Nucleus accumbens (tissue), 56 donors: ENCODE data around the gene TMEM144.
"Not testable (repeated sequence)": the region's sequence is repeated elsewhere in the genome, so short reads cannot be mapped to it uniquely, and the experiment has no call there.

Experiments used
- DNase-seq, 56 donors: peaks; one replicate each; lab custom pipeline; 2025; lab: John Stamatoyannopoulos, UW

The TMEM144 gene

GRCh38 chr4:158189422-158189821, 20.9 kb upstream of the TMEM144 start:
- DNase-seq = no peak

GRCh38 chr4:158190718-158191117, 19.6 kb upstream of the TMEM144 start:
- peak in 1 of 56 donors; percentile 9 for DNase-seq

GRCh38 chr4:158192439-158193158, 17.7 kb upstream of the TMEM144 start:
- no peak for DNase-seq

- peak in 1 of 56 donors; percentile 50 for DNase-seq
These were observed 17.0 kb upstream of the TMEM144 start for GRCh38 chr4:158193171-158193749.

GRCh38 chr4:158195297-158195696, 15.0 kb upstream of the TMEM144 start:
- no peak for DNase-seq

- no peak for DNase-seq
These were observed 13.0 kb upstream of the TMEM144 start for GRCh38 chr4:158197194-158197776.

- no peak for DNase-seq
These were observed 10.1 kb upstream of the TMEM144 start for GRCh38 chr4:158200214-158200613.

GRCh38 chr4:158201322-158201721, 9.0 kb upstream of the TMEM144 start:
- DNase-seq = no peak

- no peak for DNase-seq
These were observed 8.4 kb upstream of the TMEM144 start for GRCh38 chr4:158201876-158202275.

GRCh38 chr4:158202481-158202880, 7.8 kb upstream of the TMEM144 start:
- no peak for DNase-seq

- DNase-seq = no peak
These were observed 6.8 kb upstream of the TMEM144 start for GRCh38 chr4:158203436-158203835.

GRCh38 chr4:158203929-158204328, 6.4 kb upstream of the TMEM144 start:
- DNase-seq = no peak

- DNase-seq = no peak
These were observed 1.2 kb upstream of the TMEM144 start for GRCh38 chr4:158208963-158209640.

GRCh38 chr4:158211222-158211621, 936 bp downstream of the TMEM144 start:
- no peak for DNase-seq

GRCh38 chr4:158213466-158213865, 3.2 kb downstream of the TMEM144 start:
- no peak for DNase-seq

- no peak for DNase-seq
These were observed 4.6 kb downstream of the TMEM144 start for GRCh38 chr4:158214856-158215255.

- DNase-seq = no peak
These were observed 7.5 kb downstream of the TMEM144 start for GRCh38 chr4:158217763-158218162.

- DNase-seq = no peak
These were observed 9.3 kb downstream of the TMEM144 start for GRCh38 chr4:158219623-158220022.

- not testable (repeated sequence) for DNase-seq
These were observed 14.0 kb downstream of the TMEM144 start for GRCh38 chr4:158224318-158224717.

GRCh38 chr4:158224999-158225398, 14.7 kb downstream of the TMEM144 start:
- not testable (repeated sequence) for DNase-seq

GRCh38 chr4:158227880-158228279, 17.6 kb downstream of the TMEM144 start:
- not testable (repeated sequence) for DNase-seq
